Heart left ventricle (tissue), 13 donors: ENCODE results near the gene IL26.

Experiments used
- CTCF ChIP-seq, 12 donors: fragments of 200-600 bp; sonication (generic) in 4 of 12; IDR thresholded peaks; one replicate each; pipeline versions ENCODE4 v1.5.0 to v1.8.0; 2018 to 2022; ENCODE audit warnings: antibody characterized with exemption in 12 of 12, mild to moderate bottlenecking in 5 of 12
- POLR2A ChIP-seq, 2 donors: fragments of 450-650 bp; IDR thresholded peaks; one replicate each; pipeline ENCODE4 v1.6.1; 2017; ENCODE audit warnings: antibody characterized with exemption in 2 of 2, mild to moderate bottlenecking in 2 of 2, moderate library complexity in 2 of 2
- donor health status: ischemic (EF 13 %, LVEDD 7.1; RV severe dilation, severe dysfunction).
- donor health status: DM: no; HTN: yes; CAD: no.
- donor health status: DM: no; HTN: no; CAD: no.
- donor health status: ischemic (EF 25% LVEDD 6.9; RV normal size, moderate dysfunction).
- donor health status: ischemic (EF 25% LVEDD 5.7; RV mildly dilated, moderate dysfunction).
- donor health status: ischemic (EF 35%, LVEDD 5.7; RV mildly dilated, moderate dysfunction).
- donor health status: nonischemic (EF 11% LVEDD 7.7; RV severe dilation, severe dysfunction).
- donor health status: DM: yes; HTN: yes; CAD: no.
- donor health status: PGD.
- donor health status: ischemic (EF 29% LVEDD 5.4; RV normal size, mild dysfunction).
- donor health status: nonischemic (EF 23%, LVEDD 6.1; RV moderate dilation, normal function).

- TF ChIP-seq CTCF (IDR thresholded peaks at IDR 0.05) (no peak), POLR2A (IDR thresholded peaks at IDR 0.05) (no peak)
Measured at GRCh38 chr12:68242777-68243176, 17.2 kb upstream of the IL26 start.
